Measurements from ENCODE around the gene TUBA3D. TPM values are rescaled to one million over a fixed set of nuclear protein-coding genes. Genes with fewer than 3 reads are reported as not detected.
A peak's percentile ranks its signal among the peaks of the same experiment; 100 is the strongest.
"Not testable (repeated sequence)": the region's sequence is repeated elsewhere in the genome, so short reads cannot be mapped to it uniquely, and the experiment has no call there.

The TUBA3D gene
- polyA plus RNA-seq, 1 donor = 2.0 TPM

GRCh38 chr2:131483981-131484820 is 8.3 kb downstream of the TUBA3D start:
- not testable (repeated sequence) for DNase-seq

DNA sequence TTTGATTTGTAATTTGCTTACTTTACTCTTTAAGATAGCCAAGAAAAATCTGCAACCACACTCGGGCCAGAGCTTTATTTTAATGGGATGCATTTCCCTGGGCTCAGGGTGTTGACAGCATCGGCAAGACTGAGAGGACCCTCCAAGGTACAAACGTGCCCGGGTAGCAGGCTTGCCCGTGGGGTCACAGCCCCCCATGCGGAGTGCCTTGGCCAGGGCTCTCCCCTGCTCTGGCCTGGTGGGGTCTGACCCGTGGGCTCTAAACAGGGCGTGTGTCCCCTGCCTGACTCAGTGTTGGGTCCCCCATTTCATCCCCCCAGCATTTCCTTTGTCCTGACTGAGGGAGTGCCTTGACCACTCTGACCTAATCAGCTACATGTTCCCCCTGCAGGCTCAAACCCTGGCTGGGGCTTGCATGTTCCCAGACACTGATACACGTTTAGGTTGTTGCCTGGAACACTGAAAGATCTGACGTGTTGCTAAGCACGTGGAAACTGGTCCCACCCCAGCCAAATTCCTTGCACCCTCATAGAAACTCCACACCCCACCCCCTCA is 9.1 kb downstream of the TUBA3D start:
- not testable (repeated sequence) for DNase-seq

DNA sequence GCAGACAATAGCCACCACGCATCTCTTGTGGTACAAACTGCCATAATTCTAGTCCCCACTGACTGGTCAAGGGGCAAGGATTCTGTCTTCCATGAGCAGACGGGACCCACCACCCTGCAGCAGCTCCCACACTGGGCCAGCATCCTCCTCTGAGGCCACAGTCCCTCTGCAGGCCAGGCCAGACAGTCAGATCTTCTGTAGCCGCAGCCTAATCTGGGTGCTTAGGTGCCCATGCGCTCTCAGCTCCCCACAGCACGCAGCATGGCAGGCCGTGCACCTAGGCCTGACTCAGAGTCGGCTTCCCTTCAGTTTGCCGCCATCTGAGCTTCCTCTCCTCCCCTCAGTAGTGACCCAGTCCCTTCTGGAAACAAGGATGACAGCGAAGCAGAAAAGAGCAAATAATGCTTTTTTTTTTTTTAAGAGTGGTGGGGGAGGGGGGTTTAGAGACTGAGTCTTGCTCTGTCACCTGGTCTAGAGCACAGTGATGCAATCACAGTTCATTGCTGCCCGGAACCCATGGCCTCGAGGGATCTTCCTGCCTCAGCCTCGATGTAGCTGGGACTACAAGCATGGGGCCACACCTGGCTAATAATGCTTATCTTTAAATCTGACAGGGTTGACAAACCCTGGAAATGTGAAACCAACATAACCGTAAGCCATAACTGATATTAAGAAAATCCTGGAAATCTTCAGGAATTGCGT is 10.4 kb downstream of the TUBA3D start:
- not testable (repeated sequence) for DNase-seq

DNA sequence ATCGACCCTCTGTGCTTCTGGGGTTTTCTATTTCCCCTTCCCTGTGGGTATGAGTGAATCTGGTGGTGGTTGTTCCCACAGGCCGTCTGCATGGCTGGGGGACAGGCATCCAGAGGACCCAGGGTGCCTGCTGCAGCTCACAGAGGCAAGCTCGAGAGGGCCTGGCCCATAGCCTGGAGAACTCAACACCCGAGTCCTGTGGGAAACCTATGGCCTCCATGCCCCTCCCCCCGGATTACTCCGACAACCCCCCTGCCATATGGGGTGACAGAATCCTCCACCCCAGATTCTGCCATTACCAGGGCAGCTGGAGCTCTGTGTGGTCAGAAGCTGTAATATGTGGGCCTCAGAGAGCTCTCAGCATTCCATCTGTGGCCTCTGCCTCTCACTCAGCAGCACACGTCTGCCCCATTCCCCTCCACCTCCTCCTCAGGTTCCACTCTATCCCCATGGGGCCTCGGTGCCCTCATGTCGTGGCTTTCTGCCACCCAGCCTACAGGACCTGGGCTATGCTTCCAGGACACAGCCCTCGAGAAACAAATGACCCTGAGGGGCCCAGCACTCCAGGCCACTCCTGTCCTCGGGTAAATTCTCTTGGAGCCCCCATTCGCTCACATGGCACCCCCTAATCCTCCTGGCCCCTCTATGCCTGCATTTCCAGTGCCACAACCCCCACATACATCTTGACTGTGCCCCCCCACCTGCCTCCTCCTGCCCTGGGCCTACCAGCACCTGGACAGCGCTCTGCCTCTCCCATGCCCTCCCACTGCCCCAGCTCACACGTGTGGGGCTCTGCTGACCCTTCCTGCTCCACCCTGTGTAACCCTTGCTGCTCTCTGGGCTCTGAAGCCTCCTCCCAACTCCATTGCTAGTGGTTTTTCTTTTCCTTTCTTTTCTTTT is 12.6 kb downstream of the TUBA3D start:
- DNase-seq = no peak

- DNase-seq = not testable (repeated sequence)
Observed at GRCh38 chr2:131490616-131491468, 14.9 kb downstream of the TUBA3D start.

GRCh38 chr2:131491469-131491836 is 15.5 kb downstream of the TUBA3D start:
- DNase-seq = not testable (repeated sequence)

GRCh38 chr2:131492015-131492417 is 16.1 kb downstream of the TUBA3D start, which contains the start of gene MZT2A:
TSS of gene MZT2A (minus strand) at chr2:131492397. CDS start at chr2:131492376, 21 bp downstream.
- DNase-seq = not testable (repeated sequence)

GRCh38 chr2:131492418-131493198 is 16.7 kb downstream of the TUBA3D start:
- peak; percentile 94 for DNase-seq

DNA sequence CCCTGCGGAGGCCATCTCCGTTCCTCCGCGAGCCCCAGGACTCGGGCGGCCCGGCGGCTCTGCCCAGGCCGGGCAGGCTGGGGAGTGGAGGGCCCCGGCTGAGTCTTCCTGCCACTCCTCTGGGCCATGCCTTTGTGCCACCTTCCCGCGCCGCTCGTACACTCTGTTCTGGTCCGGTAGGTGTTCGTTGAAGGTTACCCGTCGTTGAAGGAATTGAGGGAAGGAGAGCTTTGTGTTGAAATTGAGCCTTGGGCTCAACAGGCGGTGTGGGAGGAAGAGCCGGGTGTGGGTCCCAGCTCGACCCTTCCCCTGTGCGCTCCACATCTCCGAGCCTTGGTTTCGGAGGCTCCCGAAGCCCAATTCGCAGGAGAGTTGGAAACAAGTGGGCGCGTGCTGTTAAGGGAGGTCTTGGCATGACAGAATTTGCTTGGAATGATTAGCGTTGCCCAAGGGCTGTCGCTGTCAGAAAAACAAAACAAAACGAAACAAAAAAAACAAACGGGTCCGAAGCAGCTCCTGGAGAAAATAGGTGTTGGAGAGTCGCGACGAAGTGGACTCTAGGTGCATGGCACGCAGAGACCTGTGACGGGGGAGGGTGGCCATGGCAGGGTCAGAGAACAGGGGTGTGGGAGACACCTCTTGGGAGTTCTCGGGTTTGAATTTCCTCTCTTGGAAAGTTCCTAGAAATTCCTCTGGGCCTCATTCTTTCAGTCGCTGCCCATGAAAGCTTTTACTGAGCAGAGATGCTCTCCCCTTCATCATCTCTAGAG is 17.5 kb downstream of the TUBA3D start:
- no peak for DNase-seq

DNA sequence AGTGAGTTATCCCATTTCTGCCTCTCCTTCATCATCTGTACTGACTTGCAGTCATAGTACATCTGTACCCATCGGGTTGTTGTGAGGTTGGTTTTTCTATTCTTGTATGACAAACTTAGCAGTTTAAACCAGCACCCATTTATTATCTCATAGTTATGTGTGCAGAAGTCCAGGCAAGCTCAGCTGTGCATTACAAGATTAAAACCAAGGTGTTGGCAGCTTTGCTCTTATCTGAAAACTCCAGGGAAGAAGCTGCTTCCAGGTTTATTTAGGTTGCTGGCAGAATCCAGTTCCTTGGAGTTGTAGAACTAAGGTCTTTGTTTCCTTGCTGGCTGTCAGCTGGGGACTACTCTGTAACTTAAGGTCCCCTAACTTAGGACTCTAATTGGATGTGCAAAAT is 19.6 kb downstream of the TUBA3D start:
- not testable (repeated sequence) for DNase-seq

DNA sequence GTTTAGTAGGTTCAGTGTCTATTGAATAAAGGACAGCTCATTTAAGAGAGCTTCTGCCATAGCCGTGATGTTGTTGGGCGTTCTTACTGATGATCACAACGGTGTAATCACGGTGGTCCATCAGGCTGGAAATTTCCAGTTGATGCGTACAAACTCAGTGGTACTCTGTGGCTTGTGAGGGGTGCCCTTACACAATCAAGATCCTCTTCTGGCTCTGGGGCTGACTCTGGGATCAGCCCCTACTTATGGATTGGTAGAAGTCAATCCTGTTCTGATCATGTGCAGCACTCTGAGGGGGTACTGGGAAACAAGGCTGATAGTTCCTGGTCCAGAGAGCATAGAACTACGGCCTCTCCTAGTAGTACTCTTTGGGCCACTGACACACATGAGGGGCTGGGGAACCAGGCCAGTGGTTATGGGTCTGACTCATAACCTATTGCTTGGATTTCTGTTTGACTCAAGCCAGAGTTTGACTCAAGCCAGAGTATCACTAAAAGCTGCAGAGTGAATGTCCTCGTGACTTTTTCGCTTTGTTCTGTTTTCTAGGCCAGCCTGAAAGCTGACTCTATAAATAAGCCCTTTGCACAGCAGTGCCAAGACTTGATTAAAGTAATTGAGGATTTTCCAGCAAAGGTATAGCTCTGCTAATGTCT is 22.5 kb downstream of the TUBA3D start:
- not testable (repeated sequence) for DNase-seq

DNA sequence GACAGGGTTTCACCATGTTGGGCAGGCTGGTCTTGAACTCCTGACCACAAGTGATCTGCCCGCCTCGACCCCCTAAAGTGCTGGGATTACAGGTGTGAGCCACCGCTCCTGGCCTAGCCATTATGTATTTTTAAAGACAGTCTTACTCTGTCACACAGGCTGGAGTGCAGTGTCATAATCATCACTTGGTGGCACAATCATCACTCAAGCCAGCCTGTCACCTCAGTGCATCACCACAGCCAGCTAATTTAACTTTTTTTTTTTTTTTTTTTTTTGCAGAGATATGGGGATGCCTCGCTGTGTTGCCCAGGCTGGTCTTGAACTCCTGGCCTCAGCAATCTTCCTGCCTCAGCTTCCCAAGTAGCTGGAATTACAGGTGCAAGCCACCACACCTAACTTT is 27.7 kb downstream of the TUBA3D start:
- DNase-seq = not testable (repeated sequence)

DNA sequence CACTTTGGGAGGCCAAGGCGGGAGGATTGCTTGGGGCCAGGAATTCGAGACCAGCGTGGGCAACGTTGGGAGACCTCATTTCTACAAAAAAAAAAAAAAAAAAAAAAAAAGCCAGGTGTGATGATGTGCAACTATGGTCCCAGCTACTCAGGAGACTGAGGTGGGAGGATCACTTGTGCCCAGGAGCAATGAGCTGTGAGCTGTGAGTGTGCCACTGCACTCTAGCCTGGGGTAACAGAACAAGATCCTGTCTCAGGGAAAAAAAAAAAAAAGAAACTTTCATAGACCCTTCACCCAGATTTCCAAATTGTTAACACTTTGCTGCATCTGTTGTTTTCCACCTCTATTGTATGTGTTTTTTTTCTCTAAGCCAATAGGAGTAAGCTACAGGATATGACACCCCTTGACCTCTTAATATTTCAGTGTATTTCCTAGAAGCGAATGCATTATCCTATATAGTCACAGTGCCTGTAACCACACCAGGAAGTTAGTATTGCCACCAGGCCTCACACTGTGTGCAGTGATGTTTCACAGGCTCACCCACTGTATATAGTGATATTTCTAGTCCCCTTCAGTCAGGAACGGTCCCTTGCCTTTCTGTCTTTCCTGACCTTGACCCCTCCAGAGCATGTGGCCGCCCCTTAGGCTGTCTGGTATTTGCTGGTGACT is 28.3 kb downstream of the TUBA3D start:
- not testable (repeated sequence) for DNase-seq

GRCh38 chr2:131509615-131510014 is 33.7 kb downstream of the TUBA3D start:
- DNase-seq = no peak

- not testable (repeated sequence) for DNase-seq
Observed at GRCh38 chr2:131511291-131511968, 35.5 kb downstream of the TUBA3D start.

DNA sequence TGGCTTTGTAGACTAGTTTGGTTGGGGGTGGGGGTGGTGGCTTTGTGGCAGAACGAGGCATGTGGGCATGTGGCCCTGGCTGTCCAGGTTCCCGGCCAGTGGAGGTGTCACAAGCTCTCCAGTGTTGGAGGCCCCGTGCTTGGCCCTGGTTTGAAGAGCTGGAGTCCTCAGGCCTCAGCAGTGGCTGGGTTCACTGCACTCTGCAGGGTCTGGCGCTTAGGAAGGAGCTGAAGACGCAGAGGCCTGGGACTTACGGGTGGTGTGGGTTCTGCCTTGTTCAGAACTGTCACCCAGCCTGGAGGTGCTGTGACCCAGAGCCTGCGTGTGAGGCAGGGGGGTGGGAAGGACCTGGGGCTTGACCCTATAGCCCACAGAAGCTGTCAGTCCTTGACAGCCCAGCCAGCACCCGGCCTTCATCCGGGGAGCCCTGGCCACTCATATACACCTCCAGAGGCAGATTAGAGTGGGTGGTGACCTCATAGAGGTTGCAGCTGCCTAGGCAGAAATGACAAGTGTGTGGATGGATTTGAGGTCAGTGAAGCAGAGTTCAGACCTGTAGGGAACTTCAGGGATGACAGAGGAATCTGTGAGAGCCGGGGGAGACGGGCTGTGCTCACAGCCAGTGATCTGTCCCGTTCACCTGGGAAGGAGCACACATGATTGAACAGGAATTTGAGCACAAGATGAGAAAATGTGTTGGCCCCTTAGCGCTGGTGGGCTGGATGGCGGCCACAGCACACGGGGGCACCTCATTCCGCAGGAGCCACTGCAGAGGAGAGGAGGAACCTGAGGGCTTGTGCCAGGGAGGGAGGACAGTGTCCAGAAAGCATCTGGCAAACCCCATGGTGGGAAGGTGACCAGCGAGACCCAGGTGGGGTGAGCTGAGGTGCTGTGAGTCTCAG is 36.3 kb downstream of the TUBA3D start:
- DNase-seq = not testable (repeated sequence)
